ENCODE data around the gene ADAM23.

- TF ChIP-seq EZH2 (IDR thresholded peaks at IDR 0.05; ENCODE audit: low read depth, unreplicated experiment) (no peak), CREB1 (CRISPR knock-in tag; IDR thresholded peaks at IDR 0.05; ENCODE audit: low read depth) (no peak), POLR2AphosphoS5 (IDR thresholded peaks at IDR 0.05; ENCODE audit: low read depth) (no peak), JUNB (IDR thresholded peaks at IDR 0.05; ENCODE audit: unreplicated experiment) (no peak), EZH2phosphoT487 (IDR thresholded peaks at IDR 0.05; ENCODE audit: unreplicated experiment) (no peak), ETS1 (IDR thresholded peaks at IDR 0.05) (no peak), ZNF114 (CRISPR knock-in tag; IDR thresholded peaks at IDR 0.05) (no peak), NANOG (IDR thresholded peaks at IDR 0.05; ENCODE audit: borderline replicate concordance) (no peak)
- TF ChIP-seq, protein P1, sequence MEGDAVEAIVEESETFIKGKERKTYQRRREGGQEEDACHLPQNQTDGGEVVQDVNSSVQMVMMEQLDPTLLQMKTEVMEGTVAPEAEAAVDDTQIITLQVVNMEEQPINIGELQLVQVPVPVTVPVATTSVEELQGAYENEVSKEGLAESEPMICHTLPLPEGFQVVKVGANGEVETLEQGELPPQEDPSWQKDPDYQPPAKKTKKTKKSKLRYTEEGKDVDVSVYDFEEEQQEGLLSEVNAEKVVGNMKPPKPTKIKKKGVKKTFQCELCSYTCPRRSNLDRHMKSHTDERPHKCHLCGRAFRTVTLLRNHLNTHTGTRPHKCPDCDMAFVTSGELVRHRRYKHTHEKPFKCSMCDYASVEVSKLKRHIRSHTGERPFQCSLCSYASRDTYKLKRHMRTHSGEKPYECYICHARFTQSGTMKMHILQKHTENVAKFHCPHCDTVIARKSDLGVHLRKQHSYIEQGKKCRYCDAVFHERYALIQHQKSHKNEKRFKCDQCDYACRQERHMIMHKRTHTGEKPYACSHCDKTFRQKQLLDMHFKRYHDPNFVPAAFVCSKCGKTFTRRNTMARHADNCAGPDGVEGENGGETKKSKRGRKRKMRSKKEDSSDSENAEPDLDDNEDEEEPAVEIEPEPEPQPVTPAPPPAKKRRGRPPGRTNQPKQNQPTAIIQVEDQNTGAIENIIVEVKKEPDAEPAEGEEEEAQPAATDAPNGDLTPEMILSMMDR (conservative IDR thresholded peaks at IDR 0.05; ENCODE audit: low read depth in 2 of 2), result no peak
- TF ChIP-seq, protein P2, sequence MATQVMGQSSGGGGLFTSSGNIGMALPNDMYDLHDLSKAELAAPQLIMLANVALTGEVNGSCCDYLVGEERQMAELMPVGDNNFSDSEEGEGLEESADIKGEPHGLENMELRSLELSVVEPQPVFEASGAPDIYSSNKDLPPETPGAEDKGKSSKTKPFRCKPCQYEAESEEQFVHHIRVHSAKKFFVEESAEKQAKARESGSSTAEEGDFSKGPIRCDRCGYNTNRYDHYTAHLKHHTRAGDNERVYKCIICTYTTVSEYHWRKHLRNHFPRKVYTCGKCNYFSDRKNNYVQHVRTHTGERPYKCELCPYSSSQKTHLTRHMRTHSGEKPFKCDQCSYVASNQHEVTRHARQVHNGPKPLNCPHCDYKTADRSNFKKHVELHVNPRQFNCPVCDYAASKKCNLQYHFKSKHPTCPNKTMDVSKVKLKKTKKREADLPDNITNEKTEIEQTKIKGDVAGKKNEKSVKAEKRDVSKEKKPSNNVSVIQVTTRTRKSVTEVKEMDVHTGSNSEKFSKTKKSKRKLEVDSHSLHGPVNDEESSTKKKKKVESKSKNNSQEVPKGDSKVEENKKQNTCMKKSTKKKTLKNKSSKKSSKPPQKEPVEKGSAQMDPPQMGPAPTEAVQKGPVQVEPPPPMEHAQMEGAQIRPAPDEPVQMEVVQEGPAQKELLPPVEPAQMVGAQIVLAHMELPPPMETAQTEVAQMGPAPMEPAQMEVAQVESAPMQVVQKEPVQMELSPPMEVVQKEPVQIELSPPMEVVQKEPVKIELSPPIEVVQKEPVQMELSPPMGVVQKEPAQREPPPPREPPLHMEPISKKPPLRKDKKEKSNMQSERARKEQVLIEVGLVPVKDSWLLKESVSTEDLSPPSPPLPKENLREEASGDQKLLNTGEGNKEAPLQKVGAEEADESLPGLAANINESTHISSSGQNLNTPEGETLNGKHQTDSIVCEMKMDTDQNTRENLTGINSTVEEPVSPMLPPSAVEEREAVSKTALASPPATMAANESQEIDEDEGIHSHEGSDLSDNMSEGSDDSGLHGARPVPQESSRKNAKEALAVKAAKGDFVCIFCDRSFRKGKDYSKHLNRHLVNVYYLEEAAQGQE (IDR thresholded peaks at IDR 0.05; ENCODE audit: unreplicated experiment), result no peak
These were observed 39.3 kb downstream of the ADAM23 start for GRCh38 chr2:206482633-206483032.

Measured in GM23338 (cell line).